ENCODE data around the gene TIMM17B.

- TF ChIP-seq POLR2A (IDR thresholded peaks at IDR 0.05) = no peak
- TF ChIP-seq CTCF (IDR thresholded peaks at IDR 0.05) = no peak
- TF ChIP-seq POLR2AphosphoS5 (IDR thresholded peaks at IDR 0.05) = no peak
Measured at GRCh38 chrX:48903290-48903689, 5.7 kb upstream of the TIMM17B start.
